SH-SY5Y (cell line): ENCODE measurements around the gene LRRN3.

Source experiments
- GATA2 ChIP-seq: IDR thresholded peaks from 2 replicates; pipeline ENCODE4 v1.6.1; 2011; ENCODE audit warnings: mild to moderate bottlenecking, low read depth, low read length
- GATA3 ChIP-seq: IDR thresholded peaks from 2 replicates; pipeline ENCODE4 v1.6.1; 2011; ENCODE audit warnings: low read depth, mild to moderate bottlenecking, low read length, moderate library complexity

Gene LRRN3

DNA sequence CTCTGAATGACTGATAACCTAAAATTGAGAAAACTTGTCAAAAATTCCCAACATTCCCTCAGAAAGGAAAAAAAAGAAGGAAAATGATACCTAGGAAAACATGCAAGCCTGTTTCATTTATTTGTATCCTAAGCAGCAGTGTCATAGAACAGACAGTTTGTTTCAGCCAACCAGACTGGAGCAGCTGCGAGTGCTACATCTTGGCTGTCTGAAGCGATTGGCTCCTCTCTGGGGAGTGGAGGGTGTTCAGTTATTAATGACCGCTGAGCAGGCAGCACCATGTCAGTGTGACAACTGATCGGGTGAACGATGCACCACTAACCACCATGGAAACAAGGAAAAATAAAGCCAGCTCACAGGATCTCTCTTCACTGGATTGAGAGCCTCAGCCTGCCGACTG is at the start of gene LRRN3:
Gene LRRN3, plus strand, starts transcription at position 282 of the 400 bp plus-strand sequence. CDS start 31,646 bp downstream, outside the sequence.
- TF ChIP-seq GATA3 (no peak), GATA2 (no peak; the same call in 1 of the 2 replicates)

- TF ChIP-seq GATA2 = no peak
- TF ChIP-seq GATA3 = no peak
Measured at GRCh38 chr7:111041577-111041976, 49.4 kb upstream of the LRRN3 start.

DNA sequence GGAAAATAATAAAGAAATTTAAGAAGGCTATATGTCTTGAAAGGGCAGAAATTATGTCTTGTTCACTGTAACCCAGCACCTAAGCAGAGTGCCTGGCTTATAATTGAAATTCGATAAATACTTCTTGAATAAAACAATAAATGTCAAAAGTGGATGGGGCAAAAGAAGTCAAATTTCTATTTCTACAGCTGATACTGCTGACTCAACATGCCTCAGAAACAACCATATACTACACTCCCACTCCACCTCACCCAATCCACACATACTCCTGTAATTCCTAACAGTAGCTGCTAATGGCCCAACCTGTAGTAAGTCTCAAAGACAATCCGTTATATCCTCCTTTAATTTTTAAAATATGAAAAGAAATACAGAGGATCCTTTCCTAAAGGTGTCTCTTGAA is 48.1 kb upstream of the LRRN3 start:
- no peak for TF ChIP-seq GATA2
- no peak for TF ChIP-seq GATA3

- no peak for TF ChIP-seq GATA2
- no peak for TF ChIP-seq GATA3
Measured at GRCh38 chr7:111043561-111043960, 47.4 kb upstream of the LRRN3 start.

- TF ChIP-seq GATA2 (no peak), GATA3 (no peak)
Measured at GRCh38 chr7:111045449-111045848, 45.5 kb upstream of the LRRN3 start.

DNA sequence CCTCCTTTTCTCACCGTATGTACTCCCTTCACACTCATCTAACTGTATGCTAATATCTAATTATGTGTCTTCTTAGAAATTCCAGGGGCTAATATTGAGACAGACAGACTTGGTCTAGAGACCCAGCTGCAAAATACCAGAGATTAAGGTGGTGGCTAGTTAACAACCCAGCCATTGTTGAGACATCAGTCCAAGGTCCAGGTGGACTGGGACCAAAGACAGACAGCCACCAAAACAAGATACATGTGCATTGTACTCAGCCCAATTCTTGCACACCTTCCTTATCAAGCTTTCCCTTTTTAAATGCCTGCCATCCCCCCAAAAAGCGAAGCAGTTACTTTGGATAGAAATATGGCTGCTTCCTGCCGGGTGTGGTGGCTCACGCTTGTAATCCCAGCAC is 43.3 kb upstream of the LRRN3 start:
- no peak for TF ChIP-seq GATA3
- no peak for TF ChIP-seq GATA2

DNA sequence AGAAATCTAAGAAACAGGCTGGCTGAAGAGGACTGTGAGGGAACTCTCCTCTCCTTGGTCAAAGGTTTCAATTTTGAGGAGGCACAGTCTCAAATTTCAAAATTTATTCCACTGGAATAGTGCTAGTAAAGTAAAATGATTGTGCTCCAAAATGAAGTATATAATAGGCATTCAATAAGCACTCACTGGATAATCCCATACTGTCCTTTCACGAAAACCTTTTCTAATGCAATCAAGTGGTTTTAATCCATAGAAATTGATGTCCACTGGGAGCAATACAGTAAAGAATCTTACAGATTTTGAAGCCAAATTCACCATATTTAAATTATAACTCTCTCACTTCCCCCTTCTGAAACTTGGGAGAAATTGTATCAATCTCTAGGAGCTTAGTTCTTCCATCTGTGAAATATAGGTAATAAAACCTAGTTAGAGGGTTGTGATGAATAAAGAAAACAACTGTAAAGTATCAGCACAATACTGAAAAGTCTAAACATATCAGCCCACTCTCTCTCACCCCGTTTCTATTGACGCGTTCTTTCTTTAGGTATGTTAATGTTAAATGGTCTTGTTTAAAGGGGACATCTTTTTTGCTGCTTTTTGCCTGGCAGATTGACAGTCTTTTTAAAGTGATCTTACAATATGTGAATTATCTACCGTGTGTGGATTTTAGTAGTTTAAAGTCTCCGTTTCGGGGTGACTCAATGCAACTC is 40.8 kb upstream of the LRRN3 start:
- TF ChIP-seq GATA2 (no peak), GATA3 (no peak)

DNA sequence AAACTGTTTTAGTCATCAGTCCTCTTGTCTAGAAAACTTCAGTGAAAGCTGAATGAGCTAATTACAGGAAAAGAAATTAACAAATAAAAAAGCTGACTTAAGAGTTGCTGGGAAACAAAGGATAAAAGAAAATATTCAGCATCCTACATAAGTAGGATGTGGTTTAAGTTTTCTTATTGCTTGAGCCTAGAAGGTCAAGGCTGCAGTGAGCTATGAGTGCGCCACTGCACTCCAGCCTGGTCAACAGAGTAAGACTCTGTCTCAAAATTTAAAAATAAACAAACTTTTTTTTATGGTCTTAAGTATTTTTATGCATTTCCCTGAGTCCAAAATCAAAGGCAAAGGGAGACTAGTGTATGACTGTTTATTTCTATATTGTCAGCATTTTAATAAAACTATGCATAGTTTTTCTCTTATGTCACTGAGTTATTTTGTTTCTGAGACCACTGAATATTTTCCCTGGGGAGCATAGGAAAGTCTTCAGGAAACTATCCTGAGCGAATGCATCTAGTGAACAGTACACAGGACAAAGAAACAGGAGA is 40.0 kb upstream of the LRRN3 start:
- TF ChIP-seq GATA3 = no peak
- no peak for TF ChIP-seq GATA2

GRCh38 chr7:111051832-111052231 is 39.1 kb upstream of the LRRN3 start:
- TF ChIP-seq GATA3 (no peak), GATA2 (no peak)

GRCh38 chr7:111053035-111053434 is 37.9 kb upstream of the LRRN3 start:
- TF ChIP-seq GATA3 (no peak), GATA2 (no peak)

DNA sequence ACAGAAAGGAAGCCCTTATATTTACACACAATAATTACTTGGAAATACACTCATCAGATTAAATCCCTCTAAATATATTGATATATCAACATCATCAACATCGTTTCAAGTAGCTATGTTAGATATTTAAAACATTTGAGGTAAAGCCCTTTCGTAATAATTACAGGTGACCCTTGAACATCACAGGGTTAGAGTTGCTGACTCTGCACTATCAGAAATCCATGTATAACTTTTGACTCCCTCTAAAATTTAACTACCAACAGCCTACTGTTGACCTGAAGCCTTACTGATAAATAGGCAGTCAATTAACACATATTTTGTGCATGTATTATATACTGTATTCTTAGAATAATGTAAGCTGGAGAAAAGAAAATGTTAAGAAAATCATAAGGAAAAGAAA is 34.6 kb upstream of the LRRN3 start:
- no peak for TF ChIP-seq GATA2
- TF ChIP-seq GATA3 = no peak

DNA sequence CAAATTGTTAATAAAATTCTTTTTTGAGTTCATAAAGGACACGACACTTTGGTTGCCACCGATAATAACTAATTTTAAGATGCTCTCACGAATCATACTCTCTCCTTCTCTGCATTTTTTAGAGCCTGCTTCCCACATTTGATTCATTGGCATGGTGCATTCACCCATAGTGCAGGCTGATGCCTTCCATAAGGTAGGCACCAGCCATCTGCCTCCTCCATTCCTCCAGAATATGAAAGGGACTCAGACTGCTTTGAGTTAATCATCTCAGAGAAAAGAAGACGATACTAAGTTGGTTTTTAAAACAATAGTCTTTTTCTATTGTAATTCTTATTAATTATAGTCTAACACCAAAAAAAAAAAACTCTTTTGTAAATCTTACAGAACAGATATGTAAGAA is 33.9 kb upstream of the LRRN3 start:
- TF ChIP-seq GATA2 (no peak), GATA3 (no peak)

DNA sequence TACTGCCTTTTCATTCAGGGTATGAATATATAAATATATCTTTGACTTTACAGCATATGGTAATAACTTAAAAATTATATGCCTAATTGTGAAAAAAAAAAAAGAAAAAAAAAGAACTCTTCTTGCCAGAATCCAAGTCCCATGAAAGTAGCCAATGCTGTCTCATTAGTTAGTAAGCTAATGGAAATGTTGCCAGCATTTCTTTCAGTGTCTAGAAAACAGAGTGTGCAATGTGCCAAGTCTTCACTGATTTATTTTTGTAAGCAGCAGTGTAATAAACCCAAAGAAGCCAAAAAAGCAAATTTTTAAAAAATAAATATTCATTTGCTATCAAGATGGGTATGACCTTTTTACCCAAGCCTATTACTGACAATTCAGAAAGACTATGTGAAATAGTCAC is 31.1 kb upstream of the LRRN3 start:
- TF ChIP-seq GATA3 = no peak
- TF ChIP-seq GATA2 = no peak

DNA sequence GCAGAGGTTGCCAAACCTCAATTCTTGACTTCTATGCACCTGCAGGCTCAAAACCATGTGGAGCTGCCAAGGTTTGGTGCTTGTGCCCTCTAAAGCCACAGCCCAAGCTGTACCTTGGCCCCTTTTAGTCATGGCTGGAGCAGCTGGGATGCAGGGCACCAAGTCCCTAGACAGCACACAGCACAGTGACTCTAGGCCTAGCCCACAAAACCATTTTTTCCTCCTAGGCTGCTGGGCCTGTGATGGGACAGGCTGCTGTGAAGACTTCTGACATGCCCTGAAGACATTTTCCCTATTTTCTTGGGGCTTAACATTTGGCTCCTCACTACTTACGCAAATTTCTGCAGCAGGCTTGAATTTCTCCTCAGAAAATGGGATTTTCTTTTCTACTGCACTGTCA is 27.8 kb upstream of the LRRN3 start:
- TF ChIP-seq GATA3 = no peak
- TF ChIP-seq GATA2 = no peak

- TF ChIP-seq GATA2 = no peak
- TF ChIP-seq GATA3 = no peak
Measured at GRCh38 chr7:111067251-111067650, 23.7 kb upstream of the LRRN3 start.
